CD1c-positive myeloid dendritic cell (primary cell): ENCODE data around the gene CCNI.
"Not testable (repeated sequence)": the region's sequence is repeated elsewhere in the genome, so short reads cannot be mapped to it uniquely, and the experiment has no call there.

Experiments used
- DNase-seq: peaks from one replicate; pipeline ENCODE4 v3.0.0-alpha.2; 2016; ENCODE audit errors: extremely low spot score

The CCNI gene, protein sequence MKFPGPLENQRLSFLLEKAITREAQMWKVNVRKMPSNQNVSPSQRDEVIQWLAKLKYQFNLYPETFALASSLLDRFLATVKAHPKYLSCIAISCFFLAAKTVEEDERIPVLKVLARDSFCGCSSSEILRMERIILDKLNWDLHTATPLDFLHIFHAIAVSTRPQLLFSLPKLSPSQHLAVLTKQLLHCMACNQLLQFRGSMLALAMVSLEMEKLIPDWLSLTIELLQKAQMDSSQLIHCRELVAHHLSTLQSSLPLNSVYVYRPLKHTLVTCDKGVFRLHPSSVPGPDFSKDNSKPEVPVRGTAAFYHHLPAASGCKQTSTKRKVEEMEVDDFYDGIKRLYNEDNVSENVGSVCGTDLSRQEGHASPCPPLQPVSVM

DNA sequence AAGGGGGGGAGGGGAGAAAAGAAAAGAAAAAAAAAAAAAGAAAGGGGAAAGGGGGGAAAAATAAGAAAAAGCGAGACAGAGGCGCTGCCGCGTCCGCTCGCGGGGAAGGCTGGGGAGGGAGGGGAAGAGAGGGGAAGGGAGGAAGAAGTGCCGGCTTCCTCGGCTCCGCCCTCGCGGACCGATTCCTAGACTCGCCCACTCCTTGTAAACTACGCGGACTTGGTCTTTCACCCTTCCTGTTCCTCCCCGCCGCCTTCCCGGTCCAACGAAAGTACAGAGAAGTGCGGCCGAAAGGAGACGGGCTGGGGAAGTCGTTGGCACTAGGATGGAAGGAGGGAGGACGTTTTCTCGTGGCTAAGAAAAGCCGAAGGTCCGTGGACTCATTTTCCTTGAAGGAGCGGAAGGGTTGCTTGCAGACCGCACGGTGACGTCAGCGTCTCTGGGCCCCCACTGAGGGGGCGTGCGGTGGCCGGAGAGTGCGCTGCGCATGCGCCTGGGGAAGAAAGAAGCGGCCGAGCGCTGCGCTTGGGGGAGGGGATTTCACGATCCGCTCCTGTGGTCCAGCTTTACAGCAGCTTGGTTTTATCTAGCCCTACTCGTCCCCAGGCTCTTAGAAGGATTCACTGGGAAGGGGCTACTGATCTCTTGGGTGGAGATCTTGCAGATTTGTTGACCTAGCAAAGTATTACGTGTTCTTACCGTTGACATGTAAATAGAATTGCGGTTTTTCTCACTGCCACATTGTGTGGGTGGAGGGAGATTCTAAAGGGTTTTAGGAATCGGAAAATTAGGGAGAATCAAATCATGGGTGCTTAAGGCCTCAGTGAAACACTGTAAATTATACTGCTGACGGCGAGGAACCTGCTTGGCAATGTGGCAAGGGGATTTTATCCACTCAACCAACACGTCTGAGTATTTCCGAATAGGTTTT is at the start of gene CCNI:
Gene CCNI, minus strand, starts transcription at position 121 of the 931 bp plus-strand sequence. CDS start 9,627 bp downstream, outside the sequence.
- peak; percentile 96 for DNase-seq

DNA sequence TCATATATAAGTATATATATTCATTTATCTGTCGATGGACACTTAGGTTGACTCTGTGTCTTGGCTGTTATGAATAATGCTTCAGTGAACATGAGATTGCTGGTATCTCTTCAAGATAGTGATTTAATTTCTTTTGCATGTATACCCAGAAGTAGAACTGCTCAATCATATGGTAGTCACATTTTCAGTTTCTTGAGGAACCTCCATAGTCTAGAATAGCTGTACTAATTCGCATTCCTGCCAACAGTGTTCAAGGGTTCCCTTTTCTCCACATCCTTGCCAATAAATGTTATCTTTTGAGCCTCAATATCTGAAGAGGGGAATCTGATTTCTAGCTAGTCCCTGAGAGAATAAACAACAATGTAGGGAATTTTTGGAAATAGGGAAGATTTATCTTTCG is 48.8 kb upstream of the CCNI start:
- DNase-seq, result peak; percentile 17

DNA sequence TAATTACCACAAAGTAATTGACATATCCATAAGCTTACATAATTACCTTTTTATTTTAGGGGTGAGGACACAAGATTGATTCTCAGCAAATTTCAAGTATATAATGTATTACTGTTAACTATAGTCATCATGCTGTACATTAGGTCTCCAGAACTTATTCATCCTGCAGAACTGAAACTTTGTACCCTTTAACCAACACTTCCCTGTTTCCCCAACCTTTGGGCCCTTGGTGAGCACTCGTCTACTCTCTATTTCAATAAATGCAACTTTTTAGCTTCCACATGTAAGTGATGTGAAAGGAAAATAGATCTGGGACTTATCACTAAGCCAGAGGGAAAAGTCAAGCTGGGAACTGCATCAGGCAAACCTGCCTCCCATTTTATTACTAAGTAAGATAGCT is 47.6 kb upstream of the CCNI start:
- peak; percentile 33 for DNase-seq

DNA sequence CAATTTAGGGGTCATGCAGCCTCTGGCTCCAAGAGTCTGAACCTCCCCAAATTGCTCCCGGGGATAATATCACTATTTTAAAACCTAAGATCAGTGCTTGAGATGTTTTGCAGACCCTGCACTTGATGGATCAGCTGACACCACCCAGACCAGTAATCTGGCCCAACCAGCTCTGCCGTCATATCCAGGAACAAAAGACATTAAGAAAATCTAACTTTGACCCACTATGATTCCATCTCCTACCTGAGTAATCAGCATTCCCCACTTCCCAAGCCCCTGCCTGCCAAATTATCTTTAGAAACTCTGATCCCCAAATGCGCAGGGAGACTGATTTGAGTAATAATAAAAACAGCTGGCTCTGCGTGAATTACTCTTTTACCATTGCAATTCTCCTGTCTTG is 46.9 kb upstream of the CCNI start:
- no peak for DNase-seq

DNA sequence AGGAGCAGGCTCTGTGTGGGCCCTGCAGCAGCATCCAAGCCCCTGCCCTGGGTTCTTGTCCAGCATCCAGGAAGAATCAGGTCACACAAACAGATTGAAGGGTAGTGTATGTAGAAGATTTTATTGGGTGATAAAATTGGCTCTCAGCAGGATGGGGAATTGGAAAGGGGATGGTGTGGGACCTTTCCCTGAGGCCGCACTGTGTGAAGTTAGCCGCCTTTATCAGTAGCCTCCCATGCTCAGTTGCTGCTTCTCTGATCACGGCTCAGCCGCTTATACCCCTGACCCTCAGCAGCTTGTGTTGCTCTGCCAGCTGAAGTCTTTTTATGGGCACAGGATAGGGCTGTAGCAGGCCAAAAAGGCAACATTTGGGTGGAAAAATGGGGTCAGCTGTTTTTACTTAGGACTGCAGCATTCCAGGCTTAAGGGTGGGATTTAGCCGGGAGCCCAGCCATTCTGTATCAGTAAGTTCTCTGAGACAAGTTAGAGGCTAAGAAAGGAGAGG is 46.0 kb upstream of the CCNI start:
- DNase-seq, result no peak

DNA sequence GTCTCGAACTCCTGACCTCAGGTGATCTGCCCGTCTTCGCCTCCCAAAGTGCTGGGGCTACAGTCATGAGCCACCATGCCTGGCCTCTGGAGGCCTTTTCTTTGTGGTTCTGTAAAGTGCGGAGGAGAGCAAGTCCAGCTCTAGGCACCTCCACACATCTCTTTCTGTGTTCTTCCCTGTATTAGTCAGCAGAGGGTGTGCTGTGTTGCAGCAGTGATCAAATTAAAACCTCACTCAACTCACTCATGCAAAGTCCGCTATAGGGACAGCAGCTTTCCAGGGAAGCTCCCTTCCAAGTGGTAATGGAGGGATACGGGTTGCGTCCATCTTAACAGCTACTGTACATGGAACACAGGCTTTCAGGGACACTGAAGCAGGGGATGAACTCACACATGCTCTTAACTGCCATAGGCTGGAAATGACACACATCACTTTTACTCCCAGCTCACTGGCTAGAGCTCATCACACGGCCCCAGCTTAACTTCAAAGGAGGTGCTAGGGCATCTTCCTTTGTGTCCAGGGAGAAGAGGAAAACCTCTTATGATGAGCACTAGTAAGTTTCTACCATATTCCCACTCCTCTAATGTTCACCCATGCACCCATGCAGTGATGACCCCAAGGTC is 45.2 kb upstream of the CCNI start:
- DNase-seq, result no peak

DNA sequence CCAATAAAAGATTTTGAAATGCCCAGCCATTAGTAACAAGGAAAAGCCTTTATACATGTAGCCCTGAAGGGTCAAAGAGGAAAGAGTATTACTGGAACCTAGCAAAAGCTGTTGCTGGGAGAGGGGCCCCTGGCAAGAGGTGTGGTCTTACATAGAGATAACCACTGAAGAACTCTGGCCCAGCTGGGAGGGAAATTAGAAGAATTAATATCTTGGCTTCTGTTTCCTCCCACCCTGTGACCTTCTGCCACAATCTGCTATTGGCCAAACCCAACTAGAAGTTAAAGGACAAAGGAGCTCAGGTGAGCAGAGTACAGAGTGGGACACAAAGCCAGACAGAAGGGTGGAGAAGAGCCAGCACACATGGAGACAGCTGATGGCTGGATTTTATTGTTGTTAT is 41.9 kb upstream of the CCNI start:
- DNase-seq, result no peak

DNA sequence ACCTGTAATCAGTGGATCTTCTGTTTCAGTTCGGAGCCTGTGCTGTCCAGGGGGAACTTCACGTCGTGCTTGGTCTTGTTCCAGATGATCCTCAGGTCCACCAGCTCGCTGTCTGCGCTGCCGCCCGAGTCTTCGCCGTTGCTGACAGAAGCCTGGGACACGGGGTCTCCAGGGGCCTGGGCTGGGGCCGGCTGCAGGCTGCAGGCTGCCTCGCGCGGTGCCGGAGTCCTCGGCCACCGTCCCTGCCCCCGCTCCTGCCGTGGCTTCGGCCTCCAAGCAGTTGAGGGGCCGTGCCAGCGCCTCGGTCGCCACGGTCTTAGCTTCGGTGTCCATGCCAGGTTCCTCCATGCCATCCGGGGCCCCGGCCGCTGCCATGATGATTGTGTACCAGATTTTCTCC is 37.3 kb upstream of the CCNI start:
- DNase-seq, result no peak

DNA sequence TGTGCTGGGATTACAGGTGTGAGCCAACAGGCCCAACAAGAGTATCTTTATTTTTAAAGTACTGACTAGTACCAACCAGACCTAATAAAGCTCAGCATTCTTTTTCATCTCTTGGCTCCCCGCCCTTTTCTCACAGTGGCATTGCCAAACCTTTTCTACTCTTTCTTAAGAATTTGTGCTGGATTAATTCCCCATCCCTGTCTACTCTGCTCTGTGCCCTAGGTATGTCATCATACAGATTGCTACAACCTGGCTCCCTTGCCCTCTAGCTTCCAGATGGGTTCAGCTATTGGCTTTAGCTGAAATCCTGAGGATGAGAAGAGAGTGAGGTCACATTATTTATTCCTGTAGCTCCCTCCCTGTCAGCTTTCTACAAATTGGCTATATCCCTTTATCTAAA is 34.9 kb upstream of the CCNI start:
- DNase-seq, result no peak

DNA sequence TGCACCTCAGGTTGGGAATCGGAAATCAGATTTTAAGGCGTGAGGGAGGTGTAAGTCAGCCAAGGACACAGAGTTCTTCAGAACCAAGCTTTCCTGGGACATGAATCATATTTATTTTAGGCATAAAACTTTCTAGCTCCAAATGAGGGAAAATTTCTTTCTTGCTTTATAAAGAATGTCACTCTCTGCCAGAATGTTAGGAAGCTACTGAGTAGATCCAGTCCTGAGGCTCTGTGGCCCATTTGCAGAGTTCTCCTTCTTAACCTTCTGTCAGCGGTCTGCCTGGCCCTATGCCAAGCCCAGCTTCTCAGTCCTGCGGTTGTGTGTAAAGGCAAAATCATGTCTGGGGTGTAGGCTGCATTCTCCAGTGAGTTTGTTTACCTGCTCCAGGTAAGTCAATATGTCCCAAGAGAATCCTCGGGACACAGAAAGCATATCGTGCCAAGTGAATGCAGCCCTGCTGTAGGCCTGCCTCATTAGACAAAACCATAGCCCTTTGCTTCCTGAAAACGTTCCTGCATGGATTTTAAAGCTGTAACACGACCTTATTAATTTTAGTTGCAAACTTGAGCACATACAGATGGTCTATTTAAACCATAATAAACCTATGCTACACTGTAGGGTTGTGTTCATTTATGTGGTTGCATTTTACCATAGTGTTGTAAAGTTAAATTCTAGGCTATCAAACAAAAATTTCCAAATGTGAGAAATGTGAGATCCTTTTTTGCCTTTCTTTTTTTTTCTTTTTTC is 29.2 kb upstream of the CCNI start:
- DNase-seq, result no peak

DNA sequence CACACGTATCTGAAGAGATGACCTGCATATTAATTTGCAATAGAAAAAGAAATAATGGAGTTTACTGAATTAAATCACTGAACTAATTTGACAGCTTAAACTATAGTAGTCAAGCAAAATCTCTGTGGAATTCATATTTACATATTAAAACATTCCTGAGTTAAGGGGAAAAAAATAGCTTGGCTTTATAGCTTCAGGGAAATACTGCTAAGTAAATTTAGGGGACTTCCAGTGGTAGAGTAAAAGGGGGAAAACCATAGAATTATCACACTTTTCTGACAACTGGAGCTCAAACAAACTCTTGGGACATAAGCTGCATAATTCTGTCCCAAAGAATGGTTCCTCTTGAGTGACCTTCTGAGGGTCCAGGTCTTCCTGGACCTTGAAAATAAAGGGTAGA is 28.6 kb upstream of the CCNI start:
- no peak for DNase-seq

DNA sequence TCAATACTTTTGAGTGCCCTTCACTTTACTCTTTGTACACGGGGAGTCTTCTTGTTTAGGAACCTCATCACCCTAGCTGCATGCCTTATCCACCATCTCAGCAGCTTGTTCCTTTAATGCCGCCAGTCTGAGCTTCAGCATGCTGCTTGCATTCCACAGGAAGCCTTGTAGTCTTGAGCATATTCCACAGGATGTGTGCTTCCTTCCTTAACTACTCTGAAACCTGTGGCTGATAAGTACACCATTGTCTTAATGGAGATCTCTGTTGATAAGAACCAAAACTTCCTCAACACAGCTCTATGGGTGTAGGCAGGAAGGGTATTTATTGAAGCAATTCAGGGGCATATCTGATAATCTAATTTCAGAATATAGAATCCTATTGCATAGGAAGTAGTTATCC is 24.4 kb upstream of the CCNI start:
- no peak for DNase-seq

DNA sequence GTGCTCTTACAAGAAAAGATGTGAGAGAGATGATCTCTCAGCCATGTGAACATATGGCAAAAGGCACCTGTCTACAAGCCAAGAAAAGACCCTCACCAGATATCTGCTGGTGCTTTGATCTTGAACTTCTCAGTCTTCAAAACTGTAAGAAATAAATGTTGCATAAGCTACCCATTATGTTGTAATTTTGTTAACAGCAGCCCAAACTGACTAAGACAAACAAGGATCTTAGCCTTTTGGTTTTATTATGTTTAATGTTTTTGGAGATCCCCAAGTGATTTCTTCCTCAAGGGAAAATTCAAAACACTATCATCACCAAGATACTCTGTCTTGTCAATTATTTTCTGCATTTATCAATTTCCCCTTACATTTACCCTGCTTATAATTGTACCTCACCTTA is 21.8 kb upstream of the CCNI start:
- DNase-seq, result no peak

DNA sequence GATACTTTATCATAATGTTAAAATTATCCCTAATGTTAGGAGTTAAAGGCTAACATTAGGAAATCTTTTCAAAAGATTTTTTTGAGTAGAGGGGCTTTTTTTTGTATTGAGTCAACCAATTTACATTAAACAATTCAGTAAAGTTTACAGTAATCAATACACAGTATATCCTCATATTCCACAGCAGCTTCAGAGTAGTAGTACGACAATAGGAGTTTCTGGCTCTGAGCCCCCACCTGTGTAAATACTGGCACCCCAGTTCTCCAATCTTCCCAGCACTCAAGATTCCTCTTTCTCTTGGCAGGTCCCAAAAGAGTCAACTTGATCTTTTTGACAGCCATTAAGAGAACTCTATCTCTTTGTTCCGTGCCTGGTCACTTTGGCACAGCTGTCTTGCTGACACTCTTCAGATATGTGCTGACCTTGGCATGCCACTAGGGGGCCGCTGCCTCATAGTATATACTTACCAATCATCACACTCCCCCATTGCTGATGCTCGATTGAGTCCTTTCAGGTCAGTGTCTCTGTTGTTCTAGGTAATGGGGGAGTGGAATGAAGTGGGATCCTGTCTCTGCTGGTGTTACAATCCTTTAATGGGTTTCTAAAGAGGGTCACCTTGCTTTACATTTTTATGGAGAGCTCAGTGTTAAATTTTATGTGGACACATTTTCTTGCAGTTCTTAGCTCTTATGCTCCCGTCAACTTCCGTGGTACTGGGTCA is 19.5 kb upstream of the CCNI start:
- peak; percentile 74 for DNase-seq

DNA sequence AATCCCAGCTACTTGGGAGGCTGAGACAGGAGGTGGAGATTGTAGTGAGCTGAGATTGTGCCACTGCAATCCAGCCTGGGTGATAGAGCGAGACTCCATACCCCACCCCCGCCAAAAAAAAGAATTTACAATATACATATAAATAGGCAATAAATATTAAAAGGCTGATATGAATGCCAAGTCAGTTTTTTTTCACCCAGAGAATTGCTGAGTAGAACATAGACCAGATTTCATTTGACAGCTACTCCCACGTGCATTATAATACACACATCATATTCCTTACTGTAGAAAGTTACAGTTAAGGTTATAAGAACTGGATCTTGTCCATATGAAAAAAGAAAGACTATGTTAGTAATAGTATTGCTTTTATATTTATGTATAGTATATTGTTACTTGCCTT is 18.7 kb upstream of the CCNI start:
- DNase-seq, result no peak

DNA sequence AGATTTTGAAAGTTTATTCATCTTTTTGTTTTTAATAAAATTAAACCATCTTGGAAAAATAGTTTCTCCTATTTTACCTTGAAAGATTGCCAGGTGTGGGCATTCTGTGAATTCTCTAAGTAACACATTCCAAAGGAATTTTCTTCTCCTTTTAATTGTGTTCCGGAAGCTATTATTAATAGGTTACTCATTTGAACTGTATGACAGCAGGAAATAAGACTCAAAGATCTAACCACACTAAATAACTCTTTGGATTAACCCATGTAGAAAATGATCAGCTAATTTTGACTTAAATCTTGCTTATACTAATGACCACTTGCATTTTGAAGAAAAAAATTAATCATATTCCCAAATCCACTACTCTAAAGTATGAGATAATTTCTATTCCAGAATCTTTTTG is 17.6 kb upstream of the CCNI start:
- DNase-seq, result no peak

DNA sequence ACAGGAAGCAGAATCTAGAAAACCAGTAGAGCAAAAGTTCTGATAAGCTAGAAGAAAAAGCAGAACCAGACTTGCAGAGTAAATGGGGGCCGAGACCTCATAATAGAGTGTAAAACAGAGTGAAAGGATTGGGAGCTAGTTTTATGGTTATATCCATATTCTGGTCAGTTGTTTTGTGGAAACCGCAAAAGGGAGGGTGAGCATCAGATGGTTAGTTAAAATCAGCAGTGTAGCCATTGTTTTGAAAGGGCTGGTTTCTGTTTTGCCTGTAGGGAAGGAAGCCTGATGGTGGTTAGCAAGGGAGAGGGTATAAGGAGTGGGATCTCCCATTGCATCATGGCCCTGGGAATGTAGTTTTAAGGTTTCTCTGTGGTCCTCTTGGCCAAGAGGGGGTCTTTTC is 17.2 kb upstream of the CCNI start:
- peak; percentile 19 for DNase-seq

DNA sequence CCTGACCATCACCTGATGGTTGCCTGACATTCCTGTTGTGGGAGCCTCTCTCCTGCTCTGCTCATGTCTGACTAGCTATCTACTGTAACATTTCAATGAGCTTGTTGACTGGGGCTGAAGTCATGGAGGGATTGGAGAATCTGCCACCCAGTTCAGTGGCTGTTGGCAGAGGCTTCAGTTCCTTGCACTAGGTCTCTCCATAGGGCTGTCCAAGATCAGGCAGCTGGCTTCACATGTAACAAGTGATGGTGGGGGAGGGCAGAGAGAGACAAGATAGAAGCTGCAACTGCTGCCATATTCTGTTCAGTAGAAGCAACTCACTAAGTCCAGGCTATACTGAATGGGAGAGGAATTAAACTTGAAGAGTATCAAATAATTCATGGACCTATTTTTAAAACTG is 14.1 kb upstream of the CCNI start:
- no peak for DNase-seq

DNA sequence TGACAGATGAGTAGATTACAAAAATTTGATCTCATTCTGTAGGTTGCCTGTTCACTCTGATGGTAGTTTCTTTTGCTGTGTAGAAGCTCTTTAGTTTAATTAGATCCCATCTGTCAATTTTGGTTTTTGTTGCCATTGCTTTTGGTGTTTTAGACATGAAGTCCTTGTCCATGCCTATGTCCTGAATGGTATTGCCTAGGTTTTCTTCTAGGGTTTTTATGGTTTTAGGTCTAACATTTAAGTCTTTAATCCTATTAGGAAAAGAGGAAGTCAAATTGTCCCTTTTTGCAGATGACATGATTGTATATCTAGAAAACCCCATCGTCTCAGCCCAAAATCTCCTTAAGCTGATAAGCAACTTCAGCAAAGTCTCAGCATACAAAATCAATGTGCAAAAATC is 11.2 kb upstream of the CCNI start:
- not testable (repeated sequence) for DNase-seq

DNA sequence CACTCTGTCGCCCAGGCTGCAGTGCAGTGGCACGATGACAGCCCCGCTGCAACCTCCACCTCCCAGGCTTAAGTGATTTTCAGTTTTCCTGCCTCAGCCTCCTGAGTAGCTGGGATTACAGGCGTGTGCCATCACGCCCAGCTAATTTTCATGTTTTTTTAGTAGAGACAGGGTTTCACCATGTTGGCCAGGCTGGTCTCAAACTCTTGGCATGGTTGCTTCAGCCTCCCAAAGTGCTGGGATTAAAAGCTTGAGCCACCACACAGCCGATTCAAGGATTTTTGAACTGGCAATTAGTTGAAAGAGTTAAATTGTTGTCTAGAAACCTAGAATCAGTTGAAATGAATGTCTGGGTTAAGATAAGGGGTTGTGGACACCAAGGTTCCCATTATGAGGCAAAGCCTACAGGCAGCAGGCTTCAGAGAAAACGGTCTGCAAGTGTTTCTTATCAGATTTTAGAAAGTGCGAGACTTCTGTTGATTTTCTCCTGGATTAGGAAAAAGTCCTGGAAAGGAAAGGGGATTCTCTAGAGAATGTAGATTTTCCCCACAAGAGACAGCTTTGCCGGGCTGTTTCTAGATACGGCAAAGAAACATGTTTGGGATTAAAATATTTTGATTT is 8.3 kb upstream of the CCNI start:
- DNase-seq, result no peak
